Measurements from ENCODE around the gene PODNL1. TPM values are rescaled to one million over a fixed set of nuclear protein-coding genes. Genes with fewer than 3 reads are reported as not detected.

Gene PODNL1
- total RNA-seq, 1 experiment from 2014 or later, result 1.1 TPM

DNA sequence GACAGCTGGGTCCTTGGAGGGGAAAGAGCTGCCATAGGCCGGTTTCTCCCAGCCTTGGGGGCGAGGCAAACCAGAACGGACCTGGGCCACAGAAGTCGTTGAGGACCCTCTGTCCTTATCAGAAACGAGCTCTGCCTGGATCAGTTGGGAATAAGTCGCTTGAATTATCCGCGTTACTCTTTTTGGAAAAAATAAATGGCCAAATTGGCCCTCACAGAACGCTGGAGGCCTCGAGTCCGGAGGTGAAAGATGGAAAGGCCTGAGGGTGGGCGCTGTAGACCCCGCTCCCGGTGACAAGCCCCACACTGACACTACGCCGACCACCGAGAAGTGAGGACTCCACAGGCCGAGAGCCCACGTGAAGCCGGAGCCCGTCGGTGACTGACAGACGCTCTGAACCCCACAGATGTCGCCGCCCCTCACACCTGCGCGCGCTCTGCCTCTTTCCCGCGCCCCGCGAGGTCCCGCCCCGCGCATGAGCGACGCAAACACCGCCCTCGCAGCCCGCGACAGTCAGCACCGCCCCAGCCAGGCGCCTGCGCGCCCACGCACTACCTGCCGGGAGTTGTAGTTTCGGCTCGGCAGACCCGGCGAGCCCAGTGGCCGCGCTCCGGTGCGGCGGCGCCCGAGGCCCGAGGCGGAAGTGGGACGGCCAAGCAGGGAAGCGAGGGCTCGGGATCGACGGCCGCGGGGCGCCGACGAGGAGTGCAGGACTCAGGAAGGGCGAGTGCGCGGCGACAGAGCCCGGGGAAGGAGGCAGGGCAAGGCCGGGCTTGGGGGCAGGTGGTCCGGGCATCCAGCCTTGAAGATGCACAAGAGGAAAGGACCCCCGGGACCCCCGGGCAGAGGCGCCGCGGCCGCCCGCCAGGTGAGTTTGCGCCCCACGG is 32.3 kb downstream of the PODNL1 start, which contains the start of the genes BRME1 and CC2D1A (continued):
- TF ChIP-seq, protein P1, sequence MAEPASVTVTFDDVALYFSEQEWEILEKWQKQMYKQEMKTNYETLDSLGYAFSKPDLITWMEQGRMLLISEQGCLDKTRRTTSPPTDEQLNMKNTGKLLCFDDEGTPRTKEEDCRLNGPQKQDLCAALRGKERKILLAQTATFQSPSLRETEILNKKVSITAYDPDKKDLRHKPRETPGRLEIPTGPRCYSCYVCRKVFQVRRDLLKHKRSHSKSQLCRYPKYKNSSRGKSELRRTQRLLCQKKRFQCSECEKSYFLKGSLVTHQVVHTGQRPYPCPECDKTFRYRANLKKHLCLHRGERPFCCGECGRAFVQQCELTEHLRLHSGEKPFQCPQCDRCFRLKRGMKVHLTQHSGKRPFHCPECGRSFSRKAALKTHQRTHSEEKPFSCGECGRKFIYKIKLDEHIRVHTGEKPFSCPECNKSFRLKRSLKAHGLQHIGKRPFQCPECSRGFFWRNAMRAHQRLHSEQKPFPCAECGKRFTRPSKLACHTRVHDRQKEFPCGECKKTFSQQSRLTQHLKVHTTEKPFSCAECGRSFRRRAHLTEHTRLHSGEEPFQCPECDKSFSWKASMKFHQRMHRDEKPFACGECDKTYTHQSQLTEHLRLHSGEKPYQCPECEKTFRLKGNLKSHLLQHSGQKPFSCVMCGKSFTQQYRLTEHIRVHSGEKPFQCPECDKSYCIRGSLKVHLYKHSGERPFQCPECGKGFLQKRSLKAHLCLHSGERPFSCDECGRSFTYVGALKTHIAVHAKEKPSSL (CRISPR knock-in tag; conservative IDR thresholded peaks at IDR 0.05), result no peak
- TF ChIP-seq SMAD3 (CRISPR knock-in tag; IDR thresholded peaks at IDR 0.05; ENCODE audit: borderline replicate concordance), result peak; percentile 83; the same call in 1 of the 2 replicates
- 0 out of 2 replicates have a peak, but pooled peaks have one; percentile 21 for TF ChIP-seq ZNF317 (CRISPR knock-in tag; IDR thresholded peaks at IDR 0.05; ENCODE audit: borderline replicate concordance, low read depth)
- TF ChIP-seq, protein P2, sequence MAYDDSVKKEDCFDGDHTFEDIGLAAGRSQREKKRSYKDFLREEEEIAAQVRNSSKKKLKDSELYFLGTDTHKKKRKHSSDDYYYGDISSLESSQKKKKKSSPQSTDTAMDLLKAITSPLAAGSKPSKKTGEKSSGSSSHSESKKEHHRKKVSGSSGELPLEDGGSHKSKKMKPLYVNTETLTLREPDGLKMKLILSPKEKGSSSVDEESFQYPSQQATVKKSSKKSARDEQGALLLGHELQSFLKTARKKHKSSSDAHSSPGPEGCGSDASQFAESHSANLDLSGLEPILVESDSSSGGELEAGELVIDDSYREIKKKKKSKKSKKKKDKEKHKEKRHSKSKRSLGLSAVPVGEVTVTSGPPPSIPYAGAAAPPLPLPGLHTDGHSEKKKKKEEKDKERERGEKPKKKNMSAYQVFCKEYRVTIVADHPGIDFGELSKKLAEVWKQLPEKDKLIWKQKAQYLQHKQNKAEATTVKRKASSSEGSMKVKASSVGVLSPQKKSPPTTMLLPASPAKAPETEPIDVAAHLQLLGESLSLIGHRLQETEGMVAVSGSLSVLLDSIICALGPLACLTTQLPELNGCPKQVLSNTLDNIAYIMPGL (CRISPR knock-in tag; IDR thresholded peaks at IDR 0.05), result peak; percentile 91
- peak; percentile 99 for TF ChIP-seq NFE2L1 (CRISPR knock-in tag; IDR thresholded peaks at IDR 0.05)
- TF ChIP-seq, protein P3, sequence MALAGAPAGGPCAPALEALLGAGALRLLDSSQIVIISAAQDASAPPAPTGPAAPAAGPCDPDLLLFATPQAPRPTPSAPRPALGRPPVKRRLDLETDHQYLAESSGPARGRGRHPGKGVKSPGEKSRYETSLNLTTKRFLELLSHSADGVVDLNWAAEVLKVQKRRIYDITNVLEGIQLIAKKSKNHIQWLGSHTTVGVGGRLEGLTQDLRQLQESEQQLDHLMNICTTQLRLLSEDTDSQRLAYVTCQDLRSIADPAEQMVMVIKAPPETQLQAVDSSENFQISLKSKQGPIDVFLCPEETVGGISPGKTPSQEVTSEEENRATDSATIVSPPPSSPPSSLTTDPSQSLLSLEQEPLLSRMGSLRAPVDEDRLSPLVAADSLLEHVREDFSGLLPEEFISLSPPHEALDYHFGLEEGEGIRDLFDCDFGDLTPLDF (CRISPR knock-in tag; IDR thresholded peaks at IDR 0.05), result peak; percentile 95
- TF ChIP-seq FOXP1 (CRISPR knock-in tag; IDR thresholded peaks at IDR 0.05; ENCODE audit: borderline replicate concordance), result peak; percentile 93; the same call in 1 of the 2 replicates
- TF ChIP-seq CREM (CRISPR knock-in tag; IDR thresholded peaks at IDR 0.05), result peak; percentile 77
- TF ChIP-seq ZNF263 (CRISPR knock-in tag; IDR thresholded peaks at IDR 0.05; ENCODE audit: low read depth), result peak; percentile 27; the same call in 1 of the 2 replicates
- 0 out of 2 replicates have a peak, but pooled peaks have one; percentile 61 for TF ChIP-seq ZNF219 (CRISPR knock-in tag; IDR thresholded peaks at IDR 0.05; ENCODE audit: borderline replicate concordance)
- peak; percentile 87 for TF ChIP-seq MYBL2 (CRISPR knock-in tag; IDR thresholded peaks at IDR 0.05)
- no peak for TF ChIP-seq TEAD4 (CRISPR knock-in tag; IDR thresholded peaks at IDR 0.05)
- 0 out of 2 replicates have a peak, but pooled peaks have one; percentile 75 for TF ChIP-seq IRF2 (CRISPR knock-in tag; IDR thresholded peaks at IDR 0.05; ENCODE audit: borderline replicate concordance, low read depth)
- TF ChIP-seq ZBTB21 (CRISPR knock-in tag; IDR thresholded peaks at IDR 0.05; ENCODE audit: borderline replicate concordance), result peak; percentile 92; the same call in 1 of the 2 replicates
- peak; percentile 52 for TF ChIP-seq NFYB (CRISPR knock-in tag; conservative IDR thresholded peaks at IDR 0.05; ENCODE audit: low read depth)
- TF ChIP-seq, protein P4, sequence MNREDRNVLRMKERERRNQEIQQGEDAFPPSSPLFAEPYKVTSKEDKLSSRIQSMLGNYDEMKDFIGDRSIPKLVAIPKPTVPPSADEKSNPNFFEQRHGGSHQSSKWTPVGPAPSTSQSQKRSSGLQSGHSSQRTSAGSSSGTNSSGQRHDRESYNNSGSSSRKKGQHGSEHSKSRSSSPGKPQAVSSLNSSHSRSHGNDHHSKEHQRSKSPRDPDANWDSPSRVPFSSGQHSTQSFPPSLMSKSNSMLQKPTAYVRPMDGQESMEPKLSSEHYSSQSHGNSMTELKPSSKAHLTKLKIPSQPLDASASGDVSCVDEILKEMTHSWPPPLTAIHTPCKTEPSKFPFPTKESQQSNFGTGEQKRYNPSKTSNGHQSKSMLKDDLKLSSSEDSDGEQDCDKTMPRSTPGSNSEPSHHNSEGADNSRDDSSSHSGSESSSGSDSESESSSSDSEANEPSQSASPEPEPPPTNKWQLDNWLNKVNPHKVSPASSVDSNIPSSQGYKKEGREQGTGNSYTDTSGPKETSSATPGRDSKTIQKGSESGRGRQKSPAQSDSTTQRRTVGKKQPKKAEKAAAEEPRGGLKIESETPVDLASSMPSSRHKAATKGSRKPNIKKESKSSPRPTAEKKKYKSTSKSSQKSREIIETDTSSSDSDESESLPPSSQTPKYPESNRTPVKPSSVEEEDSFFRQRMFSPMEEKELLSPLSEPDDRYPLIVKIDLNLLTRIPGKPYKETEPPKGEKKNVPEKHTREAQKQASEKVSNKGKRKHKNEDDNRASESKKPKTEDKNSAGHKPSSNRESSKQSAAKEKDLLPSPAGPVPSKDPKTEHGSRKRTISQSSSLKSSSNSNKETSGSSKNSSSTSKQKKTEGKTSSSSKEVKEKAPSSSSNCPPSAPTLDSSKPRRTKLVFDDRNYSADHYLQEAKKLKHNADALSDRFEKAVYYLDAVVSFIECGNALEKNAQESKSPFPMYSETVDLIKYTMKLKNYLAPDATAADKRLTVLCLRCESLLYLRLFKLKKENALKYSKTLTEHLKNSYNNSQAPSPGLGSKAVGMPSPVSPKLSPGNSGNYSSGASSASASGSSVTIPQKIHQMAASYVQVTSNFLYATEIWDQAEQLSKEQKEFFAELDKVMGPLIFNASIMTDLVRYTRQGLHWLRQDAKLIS (CRISPR knock-in tag; IDR thresholded peaks at IDR 0.05; ENCODE audit: borderline replicate concordance), result peak; percentile 81; the same call in 1 of the 2 replicates
- 0 out of 2 replicates have a peak, but pooled peaks have one; percentile 61 for TF ChIP-seq TCF7 (CRISPR knock-in tag; IDR thresholded peaks at IDR 0.05; ENCODE audit: low read depth)
- TF ChIP-seq, protein P5, sequence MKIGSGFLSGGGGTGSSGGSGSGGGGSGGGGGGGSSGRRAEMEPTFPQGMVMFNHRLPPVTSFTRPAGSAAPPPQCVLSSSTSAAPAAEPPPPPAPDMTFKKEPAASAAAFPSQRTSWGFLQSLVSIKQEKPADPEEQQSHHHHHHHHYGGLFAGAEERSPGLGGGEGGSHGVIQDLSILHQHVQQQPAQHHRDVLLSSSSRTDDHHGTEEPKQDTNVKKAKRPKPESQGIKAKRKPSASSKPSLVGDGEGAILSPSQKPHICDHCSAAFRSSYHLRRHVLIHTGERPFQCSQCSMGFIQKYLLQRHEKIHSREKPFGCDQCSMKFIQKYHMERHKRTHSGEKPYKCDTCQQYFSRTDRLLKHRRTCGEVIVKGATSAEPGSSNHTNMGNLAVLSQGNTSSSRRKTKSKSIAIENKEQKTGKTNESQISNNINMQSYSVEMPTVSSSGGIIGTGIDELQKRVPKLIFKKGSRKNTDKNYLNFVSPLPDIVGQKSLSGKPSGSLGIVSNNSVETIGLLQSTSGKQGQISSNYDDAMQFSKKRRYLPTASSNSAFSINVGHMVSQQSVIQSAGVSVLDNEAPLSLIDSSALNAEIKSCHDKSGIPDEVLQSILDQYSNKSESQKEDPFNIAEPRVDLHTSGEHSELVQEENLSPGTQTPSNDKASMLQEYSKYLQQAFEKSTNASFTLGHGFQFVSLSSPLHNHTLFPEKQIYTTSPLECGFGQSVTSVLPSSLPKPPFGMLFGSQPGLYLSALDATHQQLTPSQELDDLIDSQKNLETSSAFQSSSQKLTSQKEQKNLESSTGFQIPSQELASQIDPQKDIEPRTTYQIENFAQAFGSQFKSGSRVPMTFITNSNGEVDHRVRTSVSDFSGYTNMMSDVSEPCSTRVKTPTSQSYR (CRISPR knock-in tag; IDR thresholded peaks at IDR 0.05), result peak; percentile 70; the same call in 1 of the 2 replicates
- peak; percentile 85; the same call in 1 of the 2 replicates for TF ChIP-seq CREB1 (CRISPR knock-in tag; IDR thresholded peaks at IDR 0.05)
- TF ChIP-seq, protein P6, sequence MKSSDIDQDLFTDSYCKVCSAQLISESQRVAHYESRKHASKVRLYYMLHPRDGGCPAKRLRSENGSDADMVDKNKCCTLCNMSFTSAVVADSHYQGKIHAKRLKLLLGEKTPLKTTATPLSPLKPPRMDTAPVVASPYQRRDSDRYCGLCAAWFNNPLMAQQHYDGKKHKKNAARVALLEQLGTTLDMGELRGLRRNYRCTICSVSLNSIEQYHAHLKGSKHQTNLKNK (CRISPR knock-in tag; IDR thresholded peaks at IDR 0.05), result no peak
- TF ChIP-seq ETV6 (CRISPR knock-in tag; IDR thresholded peaks at IDR 0.05), result peak; percentile 96
- no peak; the same call in 1 of the 2 replicates for TF ChIP-seq JUN (CRISPR knock-in tag; IDR thresholded peaks at IDR 0.05)
- TF ChIP-seq NFATC4 (CRISPR knock-in tag; IDR thresholded peaks at IDR 0.05), result no peak
- 0 out of 2 replicates have a peak, but pooled peaks have one; percentile 64 for TF ChIP-seq ELF4 (CRISPR knock-in tag; IDR thresholded peaks at IDR 0.05; ENCODE audit: low read depth)
- TF ChIP-seq, protein P7, sequence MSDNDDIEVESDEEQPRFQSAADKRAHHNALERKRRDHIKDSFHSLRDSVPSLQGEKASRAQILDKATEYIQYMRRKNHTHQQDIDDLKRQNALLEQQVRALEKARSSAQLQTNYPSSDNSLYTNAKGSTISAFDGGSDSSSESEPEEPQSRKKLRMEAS (CRISPR knock-in tag; IDR thresholded peaks at IDR 0.05), result peak; percentile 100
